GM18499 (cell line): ENCODE measurements around the gene PELO.
"Not testable (repeated sequence)": the region's sequence is repeated elsewhere in the genome, so short reads cannot be mapped to it uniquely, and the experiment has no call there.

Experiments
- ATAC-seq: cut with Tn5 transposase; IDR thresholded peaks from one replicate; pipeline ENCODE4 v1.9.1; 2021; ENCODE audit warnings: moderate number of reproducible peaks; ENCODE audit not compliant: insufficient read depth, unreplicated experiment

PELO gene, protein sequence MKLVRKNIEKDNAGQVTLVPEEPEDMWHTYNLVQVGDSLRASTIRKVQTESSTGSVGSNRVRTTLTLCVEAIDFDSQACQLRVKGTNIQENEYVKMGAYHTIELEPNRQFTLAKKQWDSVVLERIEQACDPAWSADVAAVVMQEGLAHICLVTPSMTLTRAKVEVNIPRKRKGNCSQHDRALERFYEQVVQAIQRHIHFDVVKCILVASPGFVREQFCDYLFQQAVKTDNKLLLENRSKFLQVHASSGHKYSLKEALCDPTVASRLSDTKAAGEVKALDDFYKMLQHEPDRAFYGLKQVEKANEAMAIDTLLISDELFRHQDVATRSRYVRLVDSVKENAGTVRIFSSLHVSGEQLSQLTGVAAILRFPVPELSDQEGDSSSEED

GRCh38 chr5:52787600-52788504 lies at the start of gene PELO, which contains the start of gene ITGA1:
Gene PELO, plus strand, starts transcription at chr5:52787916. Its CDS starts 12,479 bp downstream, at chr5:52800395.
Gene ITGA1, plus strand, starts transcription at chr5:52787916. Its CDS starts 438 bp downstream, at chr5:52788354.
- ATAC-seq: peak; percentile 45

GRCh38 chr5:52738095-52738506 lies 49.6 kb upstream of the PELO start:
- no peak for ATAC-seq

- no peak for ATAC-seq
Measured at GRCh38 chr5:52740007-52740406, 47.7 kb upstream of the PELO start.

GRCh38 chr5:52743012-52743411 lies 44.7 kb upstream of the PELO start:
- ATAC-seq: no peak

DNA sequence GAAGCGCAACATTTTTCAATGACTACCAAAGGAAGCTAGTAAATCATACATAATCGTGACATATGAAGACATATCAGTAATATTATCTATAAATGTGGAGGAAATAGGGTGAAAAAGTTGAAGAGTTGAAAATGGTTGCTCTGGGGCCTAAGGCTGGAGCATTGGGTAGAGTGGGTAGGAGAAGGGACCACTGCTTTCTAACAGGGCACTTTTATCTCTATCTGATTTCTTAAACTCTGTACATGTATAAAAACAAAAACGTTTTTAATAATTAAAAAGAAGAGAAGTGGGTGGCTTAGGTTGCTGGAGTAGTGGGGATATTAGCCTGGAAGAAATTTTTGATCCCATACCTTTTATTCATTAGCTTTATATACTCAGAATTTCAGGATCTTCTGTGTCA lies 44.2 kb upstream of the PELO start:
- ATAC-seq: no peak

DNA sequence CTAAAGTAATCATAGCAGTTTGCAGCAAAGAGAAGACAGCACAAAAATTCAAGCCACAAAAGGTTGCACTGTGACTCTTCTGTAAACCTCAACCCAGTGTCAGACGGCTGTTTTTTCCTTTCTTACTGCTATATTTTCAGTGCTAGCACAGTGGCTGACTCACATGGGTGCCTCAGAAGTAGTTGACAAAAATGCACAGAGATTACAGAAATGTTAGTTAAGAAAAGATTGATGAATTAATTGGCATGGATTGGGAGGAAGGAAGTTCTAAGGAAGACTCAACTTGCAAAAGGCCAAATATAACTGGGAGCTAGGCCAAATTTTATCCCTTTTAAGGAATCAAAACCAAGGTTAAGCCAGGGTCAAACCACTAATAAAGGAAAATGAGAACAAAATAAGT lies 43.7 kb upstream of the PELO start:
- ATAC-seq: peak; percentile 61

DNA sequence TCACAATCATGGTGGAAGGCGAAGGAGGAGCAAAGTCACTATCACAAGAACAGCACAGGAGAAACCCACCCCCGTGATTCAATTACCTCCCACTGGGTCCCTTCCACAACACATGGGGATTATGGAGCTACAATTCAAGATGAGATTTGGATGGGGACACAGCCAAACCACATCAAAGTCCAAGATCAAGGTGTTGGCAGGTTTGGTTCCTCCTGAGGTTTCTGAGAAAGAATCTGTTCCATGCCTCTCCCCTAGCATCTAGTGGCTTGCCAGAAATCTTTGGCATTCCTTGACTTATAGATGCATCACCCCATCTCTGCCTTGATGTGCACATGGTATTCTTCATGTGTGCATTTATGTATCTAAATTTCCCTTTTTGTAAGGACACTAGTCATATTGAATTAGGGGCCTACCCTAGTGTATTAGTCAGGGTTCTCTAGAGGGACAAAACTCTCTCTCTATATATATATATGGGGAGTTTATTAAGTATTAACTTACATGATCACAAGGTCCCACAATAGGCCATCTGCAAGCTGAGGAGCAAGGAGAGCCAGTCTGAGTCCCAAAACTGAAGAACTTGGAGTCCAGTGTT lies 42.8 kb upstream of the PELO start:
- ATAC-seq: not testable (repeated sequence)

- ATAC-seq: no peak
Measured at GRCh38 chr5:52746539-52746938, 41.2 kb upstream of the PELO start.

DNA sequence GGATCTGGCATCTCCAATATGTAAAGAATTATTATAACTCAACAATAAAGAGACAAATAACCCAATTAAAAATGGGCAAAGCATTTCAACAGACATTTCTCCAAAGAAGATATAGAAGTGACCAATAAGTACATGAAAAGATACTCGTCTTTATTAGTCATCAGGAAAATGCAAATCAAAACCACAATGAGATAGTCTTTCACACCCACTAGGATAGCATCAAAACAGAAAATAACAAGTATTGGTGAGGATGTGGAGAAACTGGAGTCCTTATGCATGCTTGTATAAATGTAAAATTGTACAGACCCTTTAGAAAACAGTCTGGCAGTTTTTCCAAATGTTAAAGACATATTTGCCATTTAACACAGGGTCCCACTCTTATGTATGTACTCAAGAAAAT lies 39.1 kb upstream of the PELO start:
- ATAC-seq: peak; percentile 60

GRCh38 chr5:52749666-52750065 lies 38.0 kb upstream of the PELO start:
- ATAC-seq: no peak

GRCh38 chr5:52751137-52751536 lies 36.6 kb upstream of the PELO start:
- no peak for ATAC-seq

GRCh38 chr5:52754051-52754450 lies 33.7 kb upstream of the PELO start:
- no peak for ATAC-seq

DNA sequence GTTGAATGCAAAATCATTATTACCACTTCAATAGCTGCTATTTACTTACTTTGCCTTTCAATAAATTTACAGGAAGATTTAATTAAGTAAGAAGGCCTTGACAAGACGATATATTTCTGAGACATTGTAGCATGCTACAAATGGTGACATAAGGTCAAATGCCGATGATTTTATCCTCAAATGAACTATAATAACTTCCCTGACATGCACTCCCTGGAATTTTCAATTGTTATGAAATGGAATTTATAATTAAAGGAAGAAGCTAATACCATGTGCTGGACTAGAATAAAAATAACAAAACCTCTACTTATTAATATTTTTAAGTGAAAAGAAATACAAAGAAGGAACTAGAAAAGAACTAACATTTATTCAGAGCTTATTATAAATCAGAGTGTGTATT lies 30.2 kb upstream of the PELO start:
- no peak for ATAC-seq

GRCh38 chr5:52758014-52758413 lies 29.7 kb upstream of the PELO start:
- ATAC-seq: no peak

- no peak for ATAC-seq
Measured at GRCh38 chr5:52759331-52759730, 28.4 kb upstream of the PELO start.

GRCh38 chr5:52760695-52761366 lies 26.9 kb upstream of the PELO start:
- peak; percentile 66 for ATAC-seq

GRCh38 chr5:52767217-52767743 lies 20.4 kb upstream of the PELO start:
- no peak for ATAC-seq

- peak; percentile 39 for ATAC-seq
Measured at GRCh38 chr5:52767766-52768480, 19.8 kb upstream of the PELO start.

DNA sequence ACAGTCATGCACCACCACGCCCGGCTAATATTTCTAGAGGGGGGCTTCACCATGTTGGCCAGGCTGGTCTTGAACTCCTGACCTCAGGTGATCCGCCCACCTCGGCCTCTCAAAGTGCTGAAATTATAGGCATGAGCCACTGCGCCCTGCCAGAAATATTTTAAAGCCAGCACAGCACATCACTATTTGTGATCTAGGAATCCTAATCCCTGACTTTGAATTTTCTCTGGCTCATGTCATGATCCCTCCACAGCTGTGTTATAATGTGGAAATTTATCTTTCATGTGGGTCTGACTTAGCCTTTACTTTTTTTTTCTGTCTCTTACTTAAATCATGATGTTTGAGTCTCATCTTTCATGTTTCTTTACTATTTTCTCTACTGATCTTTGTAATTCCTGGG lies 18.7 kb upstream of the PELO start:
- no peak for ATAC-seq
